Loucy (cell line): ENCODE data around the gene NOXA1.

Source experiments
- H2AFZ ChIP-seq: fragments of 200-600 bp; sonication (generic); 2 replicates; pipeline ENCODE4 v1.6.0; 2016; ENCODE audit warnings: antibody characterized with exemption, mild to moderate bottlenecking, low read length, moderate library complexity
- H3F3A ChIP-seq: fragments of 200-600 bp; 2 replicates; pipeline ENCODE4 v1.6.0; 2016; ENCODE audit warnings: antibody characterized with exemption, low read depth, mild to moderate bottlenecking
- H3K27me3 ChIP-seq: fragments of 200-600 bp; sonication (generic); 2 replicates; pipeline ENCODE4 v1.6.1; 2014; ENCODE audit warnings: low read length, mild to moderate bottlenecking; ENCODE audit not compliant: insufficient read depth, poor library complexity, severe bottlenecking
- H3K36me3 ChIP-seq: fragments of 200-600 bp; sonication (generic); 2 replicates; pipeline ENCODE4 v1.6.1; 2016; ENCODE audit warnings: low read length; ENCODE audit not compliant: insufficient read depth
- H3K4me1 ChIP-seq: fragments of 200-600 bp; sonication (generic); 2 replicates; pipeline ENCODE4 v1.5.1; 2014; ENCODE audit warnings: low read length, mild to moderate bottlenecking; ENCODE audit not compliant: insufficient read depth, poor library complexity, severe bottlenecking
- H3K4me2 ChIP-seq: fragments of 200-600 bp; sonication (generic); 2 replicates; pipeline ENCODE4 v1.6.0; 2014; ENCODE audit warnings: antibody characterized with exemption, low read length, low read depth, mild to moderate bottlenecking; ENCODE audit not compliant: poor library complexity, severe bottlenecking
- H3K4me3 ChIP-seq: fragments of 200-600 bp; sonication (generic); 2 replicates; pipeline ENCODE4 v1.5.1; 2014; ENCODE audit warnings: low read length, mild to moderate bottlenecking, mixed read lengths; ENCODE audit not compliant: poor library complexity, severe bottlenecking
- H3K79me2 ChIP-seq: fragments of 200-600 bp; sonication (generic); 2 replicates; pipeline ENCODE4 v1.6.1; 2014; ENCODE audit warnings: low read length; ENCODE audit not compliant: insufficient read depth
- H3K9ac ChIP-seq: fragments of 200-600 bp; sonication (generic); 2 replicates; pipeline ENCODE4 v1.6.0; 2014; ENCODE audit warnings: mild to moderate bottlenecking, low read depth, low read length, moderate library complexity; ENCODE audit not compliant: poor library complexity, severe bottlenecking
- H3K9me2 ChIP-seq: fragments of 200-600 bp; sonication (generic); replicated peaks from 2 replicates; pipeline ENCODE4 v1.6.1; 2016; ENCODE audit warnings: low read depth, low read length, mixed read lengths
- H3K9me3 ChIP-seq: fragments of 200-600 bp; sonication (generic); 2 replicates; pipeline ENCODE4 v1.6.1; 2014; ENCODE audit warnings: mild to moderate bottlenecking, antibody characterized with exemption, low read length, low read depth; ENCODE audit not compliant: insufficient read depth
- H4K20me1 ChIP-seq: fragments of 200-600 bp; sonication (generic); 2 replicates; pipeline ENCODE4 v1.6.0; 2014; ENCODE audit warnings: antibody characterized with exemption, low read length, mild to moderate bottlenecking; ENCODE audit not compliant: insufficient read depth, poor library complexity, severe bottlenecking
- EZH2phosphoT487 ChIP-seq: fragments of 200-600 bp; IDR thresholded peaks from 2 replicates; pipeline ENCODE4 v1.6.1; 2018; ENCODE audit warnings: antibody characterized with exemption, mild to moderate bottlenecking, moderate library complexity, borderline replicate concordance
- TF ChIP-seq, protein P1 (sequence below): fragments of 200-600 bp; sonication (generic); conservative IDR thresholded peaks from 2 replicates; pipeline ENCODE4 v1.5.1; 2014; ENCODE audit warnings: mild to moderate bottlenecking, antibody characterized with exemption, low read length

NOXA1 gene

DNA sequence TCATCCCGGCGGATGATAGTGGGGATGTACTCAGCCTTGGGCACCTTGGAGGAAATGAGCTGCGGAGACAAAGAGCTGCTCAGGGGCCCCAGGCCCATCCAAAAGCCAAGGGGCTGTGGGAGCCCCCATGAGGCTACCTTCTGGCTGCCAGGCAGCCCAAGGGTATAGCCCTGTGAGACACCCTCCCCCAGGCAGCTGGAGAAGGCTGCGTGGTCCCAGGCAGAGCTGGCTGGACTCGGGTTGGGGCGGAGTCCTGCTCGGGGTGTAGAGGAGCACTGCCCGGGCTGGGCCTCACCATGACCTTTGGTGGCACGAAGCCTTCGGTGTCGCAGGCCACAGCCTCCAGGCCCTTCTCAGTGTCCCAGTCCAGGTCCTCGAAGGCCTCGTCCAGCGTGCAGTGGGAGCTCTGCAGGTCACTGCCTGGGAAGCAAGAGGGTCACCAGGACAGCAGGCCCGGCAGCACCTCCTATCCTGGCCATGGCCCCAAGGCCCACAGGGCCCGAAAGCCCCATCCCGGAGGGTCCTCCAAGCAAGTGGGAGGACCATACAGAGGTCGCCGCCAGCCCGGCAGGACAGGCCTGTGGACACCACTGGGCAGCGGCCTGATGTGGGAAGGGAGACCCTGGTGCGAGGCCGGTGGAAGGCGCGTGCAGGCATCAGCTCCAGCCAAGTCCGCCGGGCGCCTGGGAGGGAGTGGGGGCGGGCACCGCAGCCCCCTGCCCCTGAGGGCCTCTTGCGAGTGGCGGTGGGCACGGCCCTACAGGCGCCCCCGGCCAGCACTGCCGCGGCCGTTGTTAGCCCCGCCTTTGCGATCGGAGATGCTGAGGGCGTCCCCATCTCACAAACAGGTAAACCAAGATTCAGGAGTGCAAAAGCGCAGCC lies 29.8 kb downstream of the NOXA1 start:
- H3K4me3 ChIP-seq, result no peak overlapping the region
- peaks cover 6% of the 10 kb centered on the region for H3K4me1 ChIP-seq
- H3K27me3 ChIP-seq, result no peaks in the 10 kb centered on the region
- H3K9ac ChIP-seq, result no peak overlapping the region
- H3F3A ChIP-seq, result no peaks in the 10 kb centered on the region
- no peak overlapping the region for H3K4me2 ChIP-seq
- no peaks in the 10 kb centered on the region for H3K9me2 ChIP-seq
- TF ChIP-seq, protein P1, sequence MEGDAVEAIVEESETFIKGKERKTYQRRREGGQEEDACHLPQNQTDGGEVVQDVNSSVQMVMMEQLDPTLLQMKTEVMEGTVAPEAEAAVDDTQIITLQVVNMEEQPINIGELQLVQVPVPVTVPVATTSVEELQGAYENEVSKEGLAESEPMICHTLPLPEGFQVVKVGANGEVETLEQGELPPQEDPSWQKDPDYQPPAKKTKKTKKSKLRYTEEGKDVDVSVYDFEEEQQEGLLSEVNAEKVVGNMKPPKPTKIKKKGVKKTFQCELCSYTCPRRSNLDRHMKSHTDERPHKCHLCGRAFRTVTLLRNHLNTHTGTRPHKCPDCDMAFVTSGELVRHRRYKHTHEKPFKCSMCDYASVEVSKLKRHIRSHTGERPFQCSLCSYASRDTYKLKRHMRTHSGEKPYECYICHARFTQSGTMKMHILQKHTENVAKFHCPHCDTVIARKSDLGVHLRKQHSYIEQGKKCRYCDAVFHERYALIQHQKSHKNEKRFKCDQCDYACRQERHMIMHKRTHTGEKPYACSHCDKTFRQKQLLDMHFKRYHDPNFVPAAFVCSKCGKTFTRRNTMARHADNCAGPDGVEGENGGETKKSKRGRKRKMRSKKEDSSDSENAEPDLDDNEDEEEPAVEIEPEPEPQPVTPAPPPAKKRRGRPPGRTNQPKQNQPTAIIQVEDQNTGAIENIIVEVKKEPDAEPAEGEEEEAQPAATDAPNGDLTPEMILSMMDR, result no peak
- no peak for TF ChIP-seq EZH2phosphoT487
- H3K79me2 ChIP-seq, result no peaks in the 10 kb centered on the region
- no peaks in the 10 kb centered on the region for H3K36me3 ChIP-seq
- no peaks in the 10 kb centered on the region for H4K20me1 ChIP-seq
- no peak overlapping the region for H2AFZ ChIP-seq
- H3K9me3 ChIP-seq, result no peaks in the 10 kb centered on the region

DNA sequence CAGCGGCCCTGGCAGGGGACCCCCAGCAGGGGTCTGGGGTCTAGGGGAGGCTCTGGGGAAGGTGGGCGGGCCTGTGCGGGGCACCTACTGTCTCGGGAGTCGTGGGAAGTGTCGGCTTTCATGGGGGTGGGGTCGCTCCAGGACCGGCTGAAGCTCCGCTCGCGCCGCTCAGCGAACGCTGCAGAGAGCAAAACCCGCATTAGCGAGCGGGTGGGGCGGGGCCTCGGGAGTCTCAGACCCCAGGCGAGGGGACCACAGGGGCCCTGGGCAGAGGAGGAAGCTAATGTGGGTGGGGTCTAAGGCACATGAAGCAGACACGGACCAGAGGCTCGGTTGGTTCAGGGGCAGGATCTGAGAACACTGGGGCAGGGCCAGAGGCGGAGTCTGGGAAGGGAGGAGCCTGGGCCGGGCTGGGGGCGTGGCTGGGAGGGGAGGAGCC lies 30.5 kb downstream of the NOXA1 start:
- no peak overlapping the region for H3K9ac ChIP-seq
- no peak overlapping the region for H3K4me2 ChIP-seq
- no peak for TF ChIP-seq EZH2phosphoT487
- TF ChIP-seq, protein P1, result no peak
- H3K9me2 ChIP-seq, result no peaks in the 10 kb centered on the region
- no peaks in the 10 kb centered on the region for H3K36me3 ChIP-seq
- no peaks in the 10 kb centered on the region for H3K79me2 ChIP-seq
- H3F3A ChIP-seq, result no peaks in the 10 kb centered on the region
- H3K4me1 ChIP-seq, result peaks cover 6% of the 10 kb centered on the region
- no peak overlapping the region for H3K4me3 ChIP-seq
- no peak overlapping the region for H2AFZ ChIP-seq
- H3K27me3 ChIP-seq, result no peaks in the 10 kb centered on the region
- no peaks in the 10 kb centered on the region for H3K9me3 ChIP-seq
- H4K20me1 ChIP-seq, result no peaks in the 10 kb centered on the region

DNA sequence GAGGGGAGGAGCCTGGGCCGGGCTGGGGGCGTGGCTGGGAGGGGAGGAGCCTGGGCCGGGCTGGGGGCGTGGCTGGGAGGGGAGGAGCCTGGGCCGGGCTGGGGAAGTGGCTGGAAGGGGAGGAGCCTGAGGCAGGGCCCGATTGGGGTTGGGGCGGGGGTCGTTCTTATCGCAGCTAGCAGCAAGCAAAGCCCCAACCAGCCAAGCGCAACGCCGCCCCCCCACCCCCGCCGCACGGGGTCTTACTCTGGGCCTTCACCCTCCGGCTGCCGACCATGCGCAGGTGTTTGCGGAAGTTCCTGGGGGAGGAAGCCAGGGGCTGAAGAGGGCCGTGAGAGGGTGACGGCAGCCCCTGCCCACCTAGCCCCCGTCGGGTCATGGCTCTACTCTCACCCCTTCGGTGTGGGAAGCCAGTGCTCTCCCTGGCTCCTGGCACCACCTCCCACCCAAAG lies 31.0 kb downstream of the NOXA1 start:
- peaks cover 6% of the 10 kb centered on the region for H3K4me1 ChIP-seq
- H2AFZ ChIP-seq, result no peak overlapping the region

More for the DNA sequence above, 31.0 kb downstream of the NOXA1 start:
- Histone ChIP-seq H3K4me2 (no peak overlapping the region), H3K79me2 (no peaks in the 10 kb centered on the region), H3K4me3 (no peak overlapping the region), H3K9ac (no peak overlapping the region), H3F3A (no peaks in the 10 kb centered on the region), H3K36me3 (no peaks in the 10 kb centered on the region), H3K27me3 (no peaks in the 10 kb centered on the region), H3K9me3 (no peaks in the 10 kb centered on the region), H4K20me1 (no peaks in the 10 kb centered on the region), H3K9me2 (no peaks in the 10 kb centered on the region)
- no peak for TF ChIP-seq EZH2phosphoT487
- TF ChIP-seq, protein P1, result no peak
